HepG2 (cell line): ENCODE results near the gene MCC. TPM values are rescaled to one million over a fixed set of nuclear protein-coding genes. Genes with fewer than 3 reads are reported as not detected.
A peak's percentile ranks its signal among the peaks of the same experiment; 100 is the strongest.

Source experiments
- CENPT ChIP-seq: sonication (generic); formaldehyde crosslinking; IDR thresholded peaks from 2 replicates; pipeline ENCODE4 v1.8.0; 2022; ENCODE audit warnings: low read depth, mild to moderate bottlenecking, moderate library complexity, missing genetic modification reagents
- FOXA1 ChIP-seq, 2 experiments: fragments of 450-650 bp in 1 of 2; sonication (generic) in 1 of 2; formaldehyde crosslinking in 1 of 2; IDR thresholded peaks; 2 replicates each; pipeline versions ENCODE4 v1.4.0 to v1.6.1; 2016 to 2020; ENCODE audit warnings: missing genetic modification reagents in 1 of 2
- JUNB ChIP-seq: sonication (generic); formaldehyde crosslinking; IDR thresholded peaks from 2 replicates; pipeline ENCODE4 v1.8.0; 2022; ENCODE audit warnings: missing genetic modification reagents, mild to moderate bottlenecking, borderline replicate concordance
- KDM5A ChIP-seq: fragments of 200-600 bp; sonication (generic); IDR thresholded peaks from 2 replicates; pipeline ENCODE4 v1.7.0; 2018; ENCODE audit warnings: antibody characterized with exemption, mild to moderate bottlenecking, low read length, borderline replicate concordance
- MXD4 ChIP-seq: IDR thresholded peaks from 2 replicates; pipeline ENCODE4 v1.6.1; 2016; ENCODE audit warnings: mild to moderate bottlenecking, missing biosample characterization, missing genetic modification reagents
- PPARG ChIP-seq: conservative IDR thresholded peaks from 2 replicates; pipeline ENCODE4 v1.6.1; 2016; ENCODE audit warnings: missing biosample characterization, missing genetic modification reagents
- SIN3A ChIP-seq: IDR thresholded peaks from 2 replicates; pipeline ENCODE4 v1.6.1; 2011; ENCODE audit warnings: low read depth, mild to moderate bottlenecking, control low read depth, low read length, borderline replicate concordance
- SIX1 ChIP-seq: sonication (generic); formaldehyde crosslinking; IDR thresholded peaks from 2 replicates; pipeline ENCODE4 v1.4.0; 2020; ENCODE audit warnings: missing genetic modification reagents, borderline replicate concordance
- SNAPC4 ChIP-seq: sonication (generic); formaldehyde crosslinking; IDR thresholded peaks from 2 replicates; pipeline ENCODE4 v1.4.0; 2020; ENCODE audit warnings: mild to moderate bottlenecking, missing genetic modification reagents
- TAF15 ChIP-seq: fragments of 200-400 bp; formaldehyde crosslinking; IDR thresholded peaks from one replicate; pipeline ENCODE4 v1.6.1; 2018; ENCODE audit warnings: mild to moderate bottlenecking, low read depth, low read length; ENCODE audit not compliant: poor library complexity, severe bottlenecking
- XBP1 ChIP-seq: sonication (generic); formaldehyde crosslinking; IDR thresholded peaks from 2 replicates; pipeline ENCODE4 v1.5.0; 2020; ENCODE audit warnings: missing genetic modification reagents
- ZBED4 ChIP-seq: sonication (generic); formaldehyde crosslinking; IDR thresholded peaks from 2 replicates; pipeline ENCODE4 v1.4.0; 2020; ENCODE audit warnings: missing genetic modification reagents, borderline replicate concordance
- ZNF260 ChIP-seq: sonication (generic); formaldehyde crosslinking; IDR thresholded peaks from 2 replicates; pipeline ENCODE4 v1.4.0; 2020; ENCODE audit warnings: missing genetic modification reagents, low read depth, mild to moderate bottlenecking, borderline replicate concordance
- ZNF274 ChIP-seq: sonication (generic); formaldehyde crosslinking; IDR thresholded peaks from 2 replicates; pipeline ENCODE4 v1.5.1; 2020; ENCODE audit warnings: mild to moderate bottlenecking, missing genetic modification reagents
- ZNF3 ChIP-seq: IDR thresholded peaks from 2 replicates; pipeline ENCODE4 v1.7.0; 2017; ENCODE audit warnings: inconsistent platforms
- ZNF337 ChIP-seq: sonication (generic); formaldehyde crosslinking; IDR thresholded peaks from 2 replicates; pipeline ENCODE4 v1.5.1; 2020; ENCODE audit warnings: missing genetic modification reagents, low read depth, mild to moderate bottlenecking, borderline replicate concordance
- ZNF704 ChIP-seq: sonication (generic); formaldehyde crosslinking; IDR thresholded peaks from 2 replicates; pipeline ENCODE4 v1.8.1; 2023; ENCODE audit warnings: mild to moderate bottlenecking, inconsistent platforms, moderate library complexity, missing genetic modification reagents, borderline replicate concordance
- ZNF720 ChIP-seq: sonication (generic); formaldehyde crosslinking; IDR thresholded peaks from 2 replicates; pipeline ENCODE4 v1.4.0; 2020; ENCODE audit warnings: missing genetic modification reagents
- polyA plus RNA-seq, 8 experiments: library from polyadenylated mRNA; depleted of rRNA in 3 of 8; stranded (reverse) in 7 of 8; unstranded in 1 of 8; fragments of >200 nt; fragmentation: Illumina TruSeq in 4 of 8; extraction: Trizol in 4 of 8; gene quantifications; 2 replicates each; pipeline versions ENCODE4 v1.2.1 to v1.2.3, GENCODE V29; 2011 to 2016; ENCODE audit warnings: low read depth in 4 of 8, missing spikeins in 1 of 8, mixed read lengths in 1 of 8; ENCODE audit not compliant: insufficient read depth in 1 of 8
- total RNA-seq, 5 experiments: library from RNA; depleted of rRNA; stranded (reverse); fragments of >200 nt; fragmentation: Illumina TruSeq; extraction: Trizol; gene quantifications; 2 replicates each; pipeline ENCODE4 v1.2.3, GENCODE V29; 2016; ENCODE audit warnings: low read depth in 1 of 5

Gene MCC
- total and polyA plus RNA-seq, 2 of the 13 experiments (the other 11 are each of a cell fraction or from before 2014, with no cell fraction given) = 0.55 to 2.4 TPM

DNA sequence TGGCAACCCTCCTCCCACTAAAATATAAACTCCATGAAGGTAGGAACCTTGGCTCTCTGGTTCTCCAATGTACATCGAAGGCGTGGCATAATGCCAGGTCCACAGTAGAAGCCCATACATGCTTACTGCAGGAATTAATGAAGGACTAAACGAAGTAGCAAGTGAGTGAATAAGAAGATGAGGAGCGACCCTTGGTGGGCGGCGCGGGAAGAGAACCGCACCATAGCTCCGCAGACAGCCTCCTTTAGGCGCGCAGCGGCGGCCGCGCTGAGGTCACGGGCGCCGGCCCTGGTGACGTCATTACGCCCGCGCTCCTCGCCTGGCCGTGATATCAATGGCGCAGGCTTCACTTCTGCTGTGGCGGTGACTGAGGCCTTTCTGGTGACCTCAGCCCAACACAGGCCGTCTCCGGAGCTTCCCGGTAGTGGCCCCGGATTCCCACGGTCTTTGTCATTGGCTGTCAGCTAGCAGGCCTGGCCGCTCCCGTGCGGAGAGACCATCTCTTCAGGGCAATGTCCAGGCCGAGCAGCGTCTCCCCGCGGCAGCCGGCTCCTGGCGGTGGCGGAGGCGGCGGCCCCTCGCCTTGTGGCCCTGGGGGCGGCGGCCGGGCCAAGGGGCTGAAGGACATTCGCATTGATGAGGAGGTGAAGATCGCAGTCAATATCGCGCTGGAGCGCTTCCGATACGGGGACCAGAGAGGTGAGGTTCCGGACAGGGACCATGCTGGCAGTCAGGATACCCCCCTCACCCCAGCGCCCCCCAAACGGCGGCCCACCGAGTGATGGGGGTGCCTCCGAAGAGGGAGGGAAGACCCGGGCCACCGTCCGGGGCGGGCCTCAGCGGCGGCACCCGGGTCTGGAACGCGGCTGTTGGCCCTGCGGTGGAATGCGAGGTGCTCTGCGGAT is 25.4 kb upstream of the MCC start, which contains the start of gene YTHDC2 (continued):
- TF ChIP-seq SIX1 (CRISPR knock-in tag) (0 out of 2 replicates have a peak, but pooled peaks have one; percentile 10), SIN3A (no peak), ZNF274 (CRISPR knock-in tag) (peak; percentile 68; the same call in 1 of the 2 replicates), TAF15 (peak; percentile 21), SNAPC4 (CRISPR knock-in tag) (no peak), ZNF704 (CRISPR knock-in tag) (peak; percentile 81; the same call in 1 of the 2 replicates), ZNF720 (CRISPR knock-in tag) (no peak), CENPT (CRISPR knock-in tag) (no peak), MXD4 (no peak), JUNB (CRISPR knock-in tag) (no peak), ZNF260 (CRISPR knock-in tag) (no peak), ZNF3 (CRISPR knock-in tag) (no peak), FOXA1 (IDR thresholded peaks at IDR 0.05) (no peak), FOXA1 (CRISPR knock-in tag; IDR thresholded peaks at IDR 0.05) (0 out of 2 replicates have a peak, but pooled peaks have one; percentile 18), KDM5A (peak; percentile 30; the same call in 1 of the 2 replicates), ZNF337 (CRISPR knock-in tag) (no peak), XBP1 (CRISPR knock-in tag) (no peak), ZBED4 (peak; percentile 76; the same call in 1 of the 2 replicates), PPARG (CRISPR knock-in tag) (no peak; the same call in 1 of the 2 replicates)
